HPDE6-E6E7 (cell line): ENCODE data around the gene CRAT.

Experiments used
- DNase-seq: peaks from one replicate; pipeline ENCODE4 v3.0.0; 2011; ENCODE audit warnings: missing footprints; ENCODE audit errors: extremely low spot score

The CRAT gene

DNA sequence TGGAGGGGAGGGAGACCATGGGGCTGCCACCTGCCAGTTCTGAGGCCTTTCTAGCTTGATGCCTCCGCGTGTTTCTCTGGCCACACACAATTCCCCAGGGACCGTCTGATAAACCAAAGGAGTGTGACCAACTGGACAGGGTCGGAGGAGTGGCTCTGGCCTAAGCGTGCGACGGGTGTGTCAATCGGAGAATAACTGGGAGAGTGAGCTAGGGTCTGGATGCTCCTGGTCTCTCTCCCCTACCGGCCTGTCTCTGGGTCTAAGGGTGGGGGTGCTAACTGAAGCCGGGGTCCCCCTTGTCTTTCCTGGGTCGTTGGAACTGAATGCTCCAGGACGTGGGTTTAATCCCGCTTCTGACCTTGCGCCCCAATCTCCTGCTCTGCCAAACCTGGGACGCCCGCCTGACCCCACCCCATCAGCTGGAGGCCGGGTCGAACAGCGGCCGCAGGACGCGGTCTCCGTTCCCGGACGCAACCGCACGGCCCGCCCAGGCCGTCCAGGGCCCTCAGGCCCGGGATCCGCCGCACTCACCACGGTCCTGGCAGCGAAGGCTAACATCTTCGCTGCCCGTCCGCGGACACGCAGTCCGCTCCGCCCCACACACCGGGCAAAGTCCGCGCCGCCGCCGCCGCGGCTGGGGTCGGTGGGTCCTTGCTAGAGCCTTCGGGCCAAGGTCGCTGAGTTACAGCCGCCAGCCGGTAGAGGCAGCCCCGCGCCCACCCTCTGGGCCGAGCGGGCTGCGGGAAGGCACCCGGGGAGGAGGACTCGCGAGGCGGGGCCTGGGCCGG, 447 bp downstream of the CRAT start:
- DNase-seq, result peak; percentile 20

DNA sequence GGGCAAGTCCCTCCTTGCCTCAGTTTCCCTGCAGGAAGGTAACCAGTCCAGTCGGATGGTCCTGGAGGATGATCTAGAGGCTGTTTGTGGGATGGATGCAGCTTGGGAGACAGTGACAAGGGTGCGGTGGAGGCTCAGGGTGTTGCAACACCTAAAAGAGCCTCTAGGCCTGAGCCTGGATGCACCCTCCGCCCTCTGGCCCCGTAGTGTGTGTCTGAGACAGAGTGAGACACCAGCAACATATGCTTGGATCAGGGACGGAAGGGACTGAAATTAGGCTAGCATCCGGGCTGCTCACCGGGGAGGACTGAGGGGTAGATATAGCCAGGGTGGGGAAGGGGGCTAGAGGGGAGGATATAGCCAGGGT, 1.1 kb downstream of the CRAT start:
- DNase-seq, result peak; percentile 25

DNA sequence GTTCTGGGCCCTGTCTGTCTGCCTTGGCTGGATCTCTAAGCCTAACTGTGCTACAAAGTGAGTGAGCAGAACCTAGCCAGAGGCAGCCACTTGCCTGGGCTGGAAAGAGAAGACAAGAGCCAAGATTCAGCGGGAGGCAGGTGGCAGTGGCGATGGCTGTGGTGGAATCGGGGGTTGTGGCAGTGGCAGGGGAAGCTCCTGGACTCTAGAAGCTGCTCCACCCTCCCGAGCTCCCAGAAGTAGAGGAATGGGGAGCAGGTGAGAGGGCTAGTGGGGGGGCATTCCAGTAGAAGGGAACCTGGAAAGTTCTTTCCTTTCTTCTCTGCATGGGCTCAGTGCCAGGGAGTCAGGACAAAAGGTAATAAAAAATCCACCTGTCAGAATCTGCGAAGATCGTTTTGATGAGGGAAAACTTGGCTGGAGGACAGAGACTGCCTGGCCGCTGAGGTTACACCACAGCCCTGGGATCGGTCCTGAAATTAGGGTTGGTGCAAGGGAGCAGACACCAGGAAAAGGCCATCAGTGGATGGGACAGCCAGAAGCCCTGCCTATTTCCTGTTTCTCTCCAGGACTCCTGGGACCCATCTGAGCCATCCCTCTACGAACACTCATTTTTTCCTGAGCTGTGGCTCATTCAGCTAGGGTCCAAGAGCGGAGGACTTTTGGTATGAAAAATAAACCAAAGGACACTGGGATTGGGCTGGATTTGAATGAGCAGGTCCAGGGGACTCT, 1.6 kb downstream of the CRAT start:
- no peak for DNase-seq

DNA sequence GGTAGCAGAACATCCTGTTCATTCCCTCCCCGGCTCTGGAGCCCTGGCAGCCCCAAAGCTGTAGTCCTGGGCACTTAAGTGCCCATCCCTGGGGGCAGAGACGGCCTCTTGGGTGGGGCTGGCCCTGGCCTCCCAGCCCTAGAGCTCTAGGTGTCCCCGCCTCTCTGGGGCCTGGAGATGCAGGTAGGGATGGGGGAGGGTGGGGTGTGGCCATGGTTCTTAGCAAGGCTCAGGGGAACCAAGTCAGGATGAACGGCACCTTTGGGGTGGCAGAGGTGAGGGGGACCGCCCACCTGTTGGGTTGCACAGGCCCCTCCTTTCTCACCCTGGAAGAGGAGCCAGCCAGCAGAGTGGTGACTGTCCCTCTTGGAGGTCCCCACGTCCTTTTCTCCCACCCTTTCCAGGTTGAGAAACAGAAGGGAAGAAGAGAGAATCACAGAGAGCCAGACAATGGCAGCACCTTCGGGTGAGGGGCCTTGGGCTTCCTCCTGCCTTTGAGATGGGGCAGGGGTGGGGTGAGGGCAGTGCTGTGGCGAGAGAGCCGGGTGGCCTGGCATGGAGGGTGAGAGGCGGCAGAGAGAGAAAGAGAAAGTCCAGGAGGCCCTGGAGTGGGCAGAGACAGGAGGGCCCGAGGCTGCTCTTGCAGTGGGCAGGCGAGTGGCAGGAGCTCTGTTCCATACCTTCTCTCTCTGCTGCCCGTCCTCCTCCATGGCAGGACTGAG, 2.3 kb downstream of the CRAT start:
- no peak for DNase-seq

DNA sequence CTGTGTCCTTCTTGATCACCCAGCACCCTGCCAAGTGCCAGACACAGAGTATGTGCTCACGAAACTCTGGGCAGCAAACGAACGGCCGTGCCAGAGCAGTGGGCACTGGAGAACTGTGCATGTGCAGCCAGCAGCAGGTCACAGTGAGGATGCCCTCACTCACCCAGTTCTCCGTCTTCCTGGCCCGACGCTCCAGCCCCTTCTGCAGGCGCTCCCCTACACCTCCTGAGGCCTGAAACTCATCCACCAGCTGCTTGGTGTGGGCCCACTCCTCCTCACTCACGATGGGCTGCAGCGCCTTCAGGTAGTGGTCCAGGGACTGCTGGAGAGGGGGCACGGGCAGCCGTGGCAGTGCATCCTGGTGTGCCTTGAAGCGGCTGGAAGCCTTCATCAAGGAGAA, 2.9 kb downstream of the CRAT start:
- DNase-seq, result no peak

DNA sequence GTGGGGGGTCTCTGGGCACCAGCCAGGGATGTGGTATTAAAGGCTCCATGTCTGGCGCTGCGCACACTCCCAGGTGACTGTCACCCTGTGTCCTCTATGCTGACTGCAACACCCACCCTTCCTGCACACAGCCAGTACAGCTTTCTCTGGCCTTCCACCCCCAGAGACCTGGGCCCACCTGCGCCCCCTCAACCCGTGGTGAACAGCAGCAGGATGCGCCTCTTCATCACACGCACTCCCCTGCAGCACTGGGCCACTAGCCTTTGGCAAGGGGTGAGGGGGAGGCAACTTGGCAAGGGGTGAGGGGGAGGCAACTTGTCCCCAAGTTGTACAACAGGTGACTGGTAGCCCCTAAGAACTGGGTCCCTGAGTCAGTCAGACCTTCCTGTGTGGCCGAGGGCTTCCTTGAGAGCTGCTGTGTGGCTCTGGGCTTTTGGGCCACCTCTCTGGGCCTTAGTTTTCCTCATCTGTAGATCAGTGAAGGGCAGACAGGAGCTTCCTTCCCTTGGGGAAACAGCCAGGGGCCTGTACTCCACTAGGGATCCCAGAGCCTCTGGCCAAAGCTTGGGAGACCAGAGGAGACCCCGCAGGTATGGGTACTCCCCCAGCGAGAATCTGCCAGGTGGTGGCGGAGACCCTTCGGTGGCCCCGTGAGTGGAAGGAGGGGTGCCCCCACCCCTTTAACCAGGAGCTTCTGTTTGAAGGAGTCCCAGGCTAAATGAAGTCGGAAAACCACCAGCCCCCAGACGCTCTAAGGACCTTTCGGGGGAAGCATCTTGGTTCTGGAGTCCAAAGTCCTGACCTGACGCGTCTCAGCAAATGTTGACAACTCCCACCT, 4.5 kb downstream of the CRAT start:
- DNase-seq, result no peak

DNA sequence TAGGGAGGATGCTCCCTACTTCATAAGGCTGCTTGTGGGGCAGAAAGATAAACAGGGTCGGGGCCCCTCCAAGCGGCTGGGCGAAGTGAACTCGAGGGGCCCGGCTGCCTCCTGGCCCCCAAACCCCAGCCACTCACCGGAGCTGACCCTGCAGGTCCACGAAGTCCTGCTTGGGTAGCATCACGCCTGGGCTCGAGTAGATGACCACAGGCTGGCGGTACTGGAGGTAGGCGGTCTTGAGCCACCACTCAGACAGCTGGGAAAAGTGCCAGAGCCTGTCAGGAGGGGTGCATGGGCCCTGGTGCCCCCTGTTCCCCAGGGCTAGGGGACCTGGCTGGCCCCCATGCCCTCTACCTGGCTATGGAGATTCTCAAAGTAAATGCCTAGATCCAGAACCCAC, 6.5 kb downstream of the CRAT start:
- DNase-seq, result no peak

DNA sequence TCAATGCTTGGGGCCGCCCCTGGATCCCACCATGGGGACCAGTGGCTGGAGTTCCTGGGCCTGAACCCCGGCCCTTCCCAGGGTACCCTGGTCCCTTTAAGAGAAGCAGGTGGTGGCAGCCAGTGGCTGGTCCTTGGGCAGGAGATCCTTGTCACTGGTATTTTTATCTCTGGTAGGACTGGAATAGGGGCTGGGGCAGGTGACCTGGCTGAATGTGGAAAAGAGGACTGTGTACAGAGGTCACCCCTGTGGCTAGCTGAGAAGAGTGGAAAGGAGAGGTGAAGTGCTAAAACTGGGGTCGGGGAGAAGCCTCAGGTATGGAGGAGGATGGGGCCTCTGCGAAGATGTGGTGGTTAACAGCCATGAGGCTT, 7.0 kb downstream of the CRAT start:
- no peak for DNase-seq

DNA sequence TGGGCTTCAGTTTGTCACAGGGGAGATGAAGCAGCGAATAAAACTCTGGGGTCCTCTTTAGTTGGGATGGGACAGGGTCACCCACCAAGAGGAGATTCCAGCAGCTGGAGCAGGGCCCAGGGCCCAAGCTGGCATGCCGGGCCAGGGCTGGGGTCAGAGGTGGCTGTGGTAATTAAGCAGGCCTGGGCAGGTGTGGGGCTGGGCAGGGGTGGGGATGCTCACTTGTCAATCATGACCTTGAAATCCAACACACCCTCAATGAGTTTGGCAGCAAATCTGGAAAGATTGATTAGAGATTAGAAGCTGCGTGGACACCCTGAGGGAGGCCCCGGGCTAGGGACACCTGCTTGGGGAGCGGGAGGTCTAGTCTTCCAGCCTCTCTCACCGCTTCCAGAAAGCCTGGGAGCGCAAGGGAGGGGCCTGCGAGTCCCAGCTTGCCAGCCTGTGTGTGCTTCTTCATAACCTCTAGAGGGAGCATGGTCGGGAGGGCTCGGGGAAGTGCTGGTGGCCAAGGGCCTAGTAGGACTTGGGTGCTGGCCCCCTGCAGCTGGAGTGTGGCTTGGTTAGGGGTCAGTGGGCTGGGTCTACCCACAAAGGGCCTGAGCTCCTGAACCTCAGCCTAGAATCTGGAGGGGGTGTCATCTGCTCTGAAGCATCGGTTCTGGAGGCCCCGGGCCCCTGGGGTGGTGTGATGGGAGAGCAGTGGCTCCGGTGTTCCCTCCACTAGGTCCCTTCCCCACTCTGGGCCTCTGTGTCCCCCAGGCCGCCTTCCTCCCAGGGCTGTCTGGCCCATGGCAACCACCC, 7.6 kb downstream of the CRAT start:
- DNase-seq, result peak; percentile 87

DNA sequence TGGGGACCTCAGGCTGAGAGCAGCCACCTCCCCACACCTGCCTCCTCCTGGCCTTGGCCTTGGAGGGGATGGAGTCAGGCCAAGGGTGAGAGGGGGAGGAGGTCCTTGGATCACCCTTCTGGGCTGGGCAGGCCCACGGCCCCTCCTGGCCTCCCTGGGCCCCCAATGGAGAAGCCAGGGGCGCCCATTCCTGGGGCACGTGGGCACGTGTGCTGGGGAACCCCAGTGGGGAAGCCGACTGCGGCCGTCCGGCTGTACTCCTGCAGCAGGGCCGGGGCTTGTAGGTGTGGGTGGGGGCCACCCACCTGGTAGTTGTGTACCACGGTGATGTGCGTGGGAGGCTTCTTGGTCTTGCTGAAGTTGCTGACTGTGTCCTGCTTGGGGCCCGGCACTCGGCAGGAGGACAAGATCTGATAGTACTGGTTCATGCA, 8.5 kb downstream of the CRAT start:
- DNase-seq, result no peak

DNA sequence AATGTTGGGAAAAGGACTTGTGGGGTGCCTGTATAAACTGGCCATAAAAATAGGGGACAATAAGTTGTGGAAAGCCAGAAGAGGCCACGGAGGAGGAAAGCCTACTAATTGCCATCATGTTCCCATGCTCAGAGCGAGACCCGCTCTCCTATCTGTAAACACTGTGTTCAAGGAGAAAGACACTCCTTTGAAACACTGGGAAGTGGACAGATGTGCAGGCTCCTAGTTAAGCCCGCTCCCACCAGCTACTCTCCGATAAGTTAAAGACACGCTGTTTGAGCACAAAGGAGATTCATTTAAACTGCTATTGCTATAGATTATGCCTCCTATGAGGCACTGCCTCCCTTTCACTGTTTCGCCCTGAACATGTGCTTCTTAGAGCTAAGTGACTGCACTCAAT, 9.3 kb downstream of the CRAT start:
- DNase-seq, result no peak

DNA sequence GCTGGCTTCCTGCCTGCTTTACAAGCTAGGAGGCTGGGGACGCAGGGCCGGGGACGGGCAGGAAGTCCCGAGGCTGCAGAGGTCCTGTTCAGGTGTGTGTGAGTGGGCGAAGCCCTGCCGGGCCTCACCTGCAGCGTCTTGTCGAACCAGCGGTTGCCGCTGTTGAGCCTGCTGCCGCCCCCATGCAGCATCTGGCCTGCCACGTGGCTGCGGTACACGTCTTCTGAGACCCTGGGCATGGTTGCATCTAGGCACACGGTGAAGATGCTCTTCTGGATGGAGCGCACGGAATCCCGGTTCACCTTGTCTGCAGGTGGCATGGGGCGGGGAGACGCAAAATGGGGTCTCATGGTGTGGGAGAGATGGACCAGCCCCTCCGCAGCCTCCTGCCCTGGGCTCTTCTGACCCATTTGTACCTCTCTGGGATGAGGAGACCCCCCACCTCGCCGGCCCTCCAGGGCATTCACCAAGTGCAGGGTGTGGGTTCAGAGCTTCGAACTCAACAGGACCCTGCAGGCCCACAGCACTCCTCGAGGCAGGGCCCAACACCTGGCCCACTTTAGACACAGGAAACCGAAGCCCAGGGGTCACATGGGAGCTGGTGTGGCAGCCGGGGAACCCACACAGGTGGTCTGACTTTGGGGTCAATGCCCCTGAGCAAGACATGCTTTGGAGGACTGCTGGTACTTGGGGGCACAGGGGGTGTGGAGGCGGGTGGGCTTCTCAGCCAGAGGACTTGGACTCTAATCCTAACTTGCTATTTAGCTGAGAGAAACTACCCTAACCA, 10.0 kb downstream of the CRAT start:
- no peak for DNase-seq

DNA sequence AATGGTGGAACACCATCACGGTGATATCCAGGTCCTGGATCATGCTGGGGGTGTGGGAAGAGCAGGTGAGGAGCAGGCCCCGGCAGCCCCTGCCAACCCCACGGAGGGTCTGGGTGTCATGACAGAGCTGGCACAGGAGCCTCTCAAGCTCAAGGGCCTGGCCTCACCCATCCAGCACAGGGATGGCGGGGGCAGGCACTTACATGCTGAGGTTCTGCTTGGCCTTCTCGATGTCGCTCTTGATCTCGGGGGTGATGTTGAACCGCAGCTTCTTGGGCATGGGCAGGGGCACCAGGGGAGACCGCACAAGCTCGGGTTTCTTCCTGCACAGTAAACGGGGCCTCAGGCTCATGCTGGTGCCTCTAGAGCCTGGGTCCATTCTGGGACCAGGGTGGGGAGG, 12.3 kb downstream of the CRAT start:
- DNase-seq, result no peak

DNA sequence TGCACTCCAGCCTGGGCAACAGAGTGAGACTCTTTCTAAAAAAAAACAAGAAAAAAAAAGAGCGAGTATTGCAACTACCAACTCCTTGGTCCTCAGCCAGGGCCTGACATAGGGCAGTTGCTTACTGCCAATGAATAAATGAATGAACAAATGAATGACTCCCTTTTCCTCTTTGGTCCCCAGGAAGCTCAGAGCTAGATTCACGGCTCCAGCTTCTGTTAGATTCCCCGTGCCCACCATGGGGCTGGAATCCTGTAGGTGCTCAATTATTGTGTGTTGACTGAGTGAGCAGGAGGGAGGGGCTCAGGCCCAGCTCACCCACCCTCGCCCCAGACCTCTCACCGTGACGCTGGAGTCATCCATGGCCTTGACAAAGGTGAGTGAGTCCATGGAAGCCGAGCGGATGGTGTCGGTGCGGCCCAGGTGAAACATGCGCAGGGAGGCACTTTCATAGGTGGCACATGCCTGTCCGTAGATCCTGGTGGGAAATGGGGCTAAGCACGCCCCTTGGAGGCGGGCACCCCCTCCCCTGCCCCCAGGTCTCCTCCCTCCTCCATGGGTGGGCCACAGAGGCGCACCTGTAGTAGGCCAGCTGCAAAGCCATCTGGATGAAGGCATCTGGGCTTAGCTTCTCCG, 12.8 kb downstream of the CRAT start:
- DNase-seq, result no peak

DNA sequence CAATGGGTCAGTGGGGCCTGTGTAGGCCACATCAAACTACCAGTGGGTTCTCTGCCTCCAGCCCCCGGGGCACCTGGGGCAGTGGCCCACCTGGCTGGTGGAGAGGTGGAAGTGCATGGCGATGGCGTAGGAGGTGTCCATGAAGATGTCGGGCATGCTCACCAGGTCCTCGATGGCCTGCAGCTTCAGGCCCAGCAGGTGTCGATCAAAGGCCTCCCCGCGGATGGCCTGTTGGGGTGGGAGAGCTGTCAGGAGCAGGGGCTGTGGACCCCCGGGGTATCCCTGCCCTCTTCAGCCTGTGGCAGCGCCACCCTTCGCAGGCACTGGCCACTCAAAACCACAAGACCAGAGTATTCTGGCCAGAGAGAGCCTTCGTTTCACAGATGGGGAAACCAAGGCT, 14.7 kb downstream of the CRAT start:
- DNase-seq, result no peak

DNA sequence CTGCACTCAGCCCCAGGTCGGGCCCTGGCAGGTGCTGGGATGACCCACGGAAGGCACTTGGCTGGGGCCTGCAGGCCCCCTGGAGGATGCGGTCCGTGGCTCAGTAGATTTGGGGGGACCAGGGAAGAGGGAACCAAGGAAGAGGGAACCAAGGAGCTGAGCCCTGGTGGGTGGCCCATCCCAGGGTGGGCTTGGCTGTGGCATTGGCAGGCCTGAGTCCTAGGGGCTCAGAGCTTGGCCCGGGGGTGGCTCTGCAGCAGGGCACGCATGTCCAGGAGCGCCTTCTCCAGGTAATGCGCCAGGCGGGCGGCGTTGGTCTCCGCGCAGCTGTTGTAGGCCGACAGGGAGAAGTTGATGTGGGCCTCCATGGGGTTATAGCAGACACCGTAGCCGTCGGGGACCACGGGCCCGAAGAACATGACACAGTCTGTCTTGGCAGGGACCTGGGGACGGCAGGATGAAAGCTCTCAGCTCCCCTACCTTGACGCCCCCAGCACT, 15.4 kb downstream of the CRAT start:
- DNase-seq, result no peak

DNA sequence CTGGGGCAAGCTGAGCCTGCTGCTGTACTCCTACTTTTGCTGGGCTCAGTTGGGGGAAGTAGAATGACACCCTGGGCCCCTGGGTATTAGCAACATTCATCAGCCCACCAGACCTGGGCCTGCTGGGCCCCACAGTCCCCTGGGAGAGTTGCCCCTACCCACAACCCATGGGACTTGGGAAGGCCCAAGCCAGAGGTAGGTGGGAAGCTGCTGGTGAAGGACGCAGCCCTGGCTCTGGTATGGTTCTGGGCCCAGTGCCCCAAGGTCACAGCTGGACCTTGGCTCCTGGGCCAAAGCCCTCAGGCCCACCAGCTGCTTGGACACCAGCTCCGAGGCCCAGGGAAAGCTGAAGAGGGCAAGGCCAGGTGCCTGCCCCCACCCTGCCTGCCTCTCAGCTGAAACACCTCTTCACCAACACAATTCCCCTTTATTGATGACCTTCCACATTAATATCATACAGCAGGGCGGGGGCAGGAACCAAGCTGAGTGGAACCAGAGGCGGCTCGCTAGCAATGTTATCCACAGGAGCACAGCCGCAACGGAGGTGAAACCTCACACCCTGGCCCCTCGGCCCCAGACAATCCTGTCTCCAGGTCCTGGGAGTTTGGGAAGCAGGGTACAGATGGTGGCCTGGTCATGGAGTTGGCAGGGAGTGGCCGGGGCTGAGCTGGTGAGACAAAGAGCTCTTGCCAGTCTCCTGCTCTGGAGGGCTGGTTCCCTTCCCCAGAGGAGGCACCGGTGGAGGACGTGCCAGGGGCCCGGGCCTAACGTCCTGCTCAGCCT, 16.0 kb downstream of the CRAT start:
- DNase-seq, result no peak

DNA sequence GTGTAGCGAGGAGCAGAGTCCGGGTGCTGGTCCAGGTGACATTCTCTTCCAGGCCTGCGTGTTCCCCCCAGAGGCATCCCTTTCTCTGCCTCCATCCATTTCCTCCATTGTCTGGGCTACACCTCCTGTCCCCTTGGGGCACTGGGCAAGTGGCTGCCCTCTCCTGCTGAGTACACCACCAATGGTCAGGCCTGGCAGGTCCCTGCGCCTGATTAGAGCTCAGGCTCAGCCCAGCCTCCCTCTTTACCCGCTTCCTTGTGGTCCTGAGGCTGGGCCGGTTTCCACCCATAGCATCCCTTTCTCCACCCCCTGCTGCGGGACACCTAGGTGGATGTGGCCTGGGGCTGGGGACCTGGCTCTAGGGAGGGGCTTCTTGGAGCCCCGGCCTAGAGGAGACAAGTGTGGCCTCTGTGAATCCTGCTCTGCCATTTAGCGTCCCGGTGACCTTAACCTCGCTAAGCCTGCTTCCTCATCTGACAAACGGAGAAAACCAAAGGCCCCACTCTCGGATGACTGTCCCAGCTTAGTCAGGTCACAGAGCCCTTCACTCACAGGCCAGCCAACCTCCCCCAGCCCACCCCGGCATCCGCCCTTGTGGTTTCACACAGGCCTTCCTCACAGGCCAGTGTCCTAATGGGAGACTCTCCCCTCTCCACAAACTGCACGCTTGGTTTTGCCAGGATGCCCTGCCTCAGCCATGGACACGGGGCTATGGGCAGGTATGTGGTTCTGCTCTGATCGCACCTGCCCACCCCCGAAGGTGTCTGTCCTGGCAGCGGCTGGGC, 16.8 kb downstream of the CRAT start:
- DNase-seq, result no peak
